OCI-LY1 (cell line): ENCODE data around the gene OR2AT4.

Source experiments
- CTCF ChIP-seq: fragments of 200-600 bp; sonication (generic), shearing (Covaris generic); IDR thresholded peaks from 2 replicates; pipeline ENCODE4 v1.5.1; 2017; ENCODE audit warnings: mild to moderate bottlenecking, antibody characterized with exemption, low read length, moderate library complexity, mixed read lengths
- EZH2 ChIP-seq: fragments of 200-600 bp; sonication (generic), shearing (Covaris generic); IDR thresholded peaks from 2 replicates; pipeline ENCODE4 v1.8.0; 2017; ENCODE audit warnings: borderline replicate concordance, mixed run types, mild to moderate bottlenecking, antibody characterized with exemption, low read length, moderate library complexity, mixed read lengths

DNA sequence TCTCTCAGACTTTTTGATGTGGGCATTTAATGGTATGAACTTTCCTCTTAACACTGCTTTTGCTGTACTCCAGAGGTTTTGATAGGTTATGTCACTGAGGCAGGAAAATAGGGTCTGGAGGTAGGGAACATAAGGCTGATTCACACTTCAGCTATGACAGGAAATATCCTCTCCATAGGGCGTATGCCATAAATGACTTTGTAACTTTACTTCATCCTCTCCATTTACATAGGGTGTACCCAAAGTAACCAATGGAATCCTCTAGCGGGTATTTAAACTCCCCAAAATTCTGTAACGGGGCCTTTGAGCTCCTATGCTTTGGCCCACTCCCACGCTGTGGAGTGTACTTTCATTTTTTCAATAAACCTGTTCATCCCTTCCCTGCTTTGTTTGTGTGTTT lies 49.5 kb downstream of the OR2AT4 start:
- TF ChIP-seq CTCF (no peak), EZH2 (no peak)
